HepG2 (cell line): ENCODE results near the gene ZNF226. TPM values are rescaled to one million over a fixed set of nuclear protein-coding genes. Genes with fewer than 3 reads are reported as not detected.

Source experiments
- ATAC-seq: fragments of 200-7000 bp; cut with Tn5 transposase; 3 replicates; pipeline ENCODE4 v1.9.1; 2020; ENCODE audit warnings: mild to moderate bottlenecking, moderate library complexity
- BruUV-seq: library from RNA; stranded (reverse); fragments of 400-500 nt; replicated peaks from 2 replicates; lab custom pipeline; 2021; lab: Mats Ljungman, UMichigan
- CTCF ChIA-PET: fragments of 300-600 bp; formaldehyde crosslinking; extraction: SDS; loops from one replicate; lab custom pipeline; 2021; ENCODE audit warnings: low total read pairs, inconsistent platforms, low intra/inter-chr PET ratio; lab: Yijun Ruan, JAX
- POLR2A ChIA-PET: fragments of 350-600 bp; sonication (Branson Sonifier 250); formaldehyde crosslinking; loops from one replicate; lab custom pipeline; 2020; ENCODE audit warnings: antibody characterized with exemption, inconsistent platforms; lab: Yijun Ruan, JAX
- DNase-seq: peaks from one replicate; pipeline ENCODE4 v3.0.0-alpha.2; 2015; ENCODE audit warnings: low spot score
- FAIRE-seq: peaks from 3 replicates; lab custom pipeline; 2011; peaks lifted over from hg19 to GRCh38; lab: Jason Lieb, UNC
- H2AFZ ChIP-seq: one replicate; pipeline ENCODE4 v1.6.1; 2011; ENCODE audit warnings: low read length, inconsistent platforms
- H3K27ac ChIP-seq: fragments of 300-600 bp; 3 replicates; pipeline ENCODE4 v1.8.0; 2011; ENCODE audit warnings: mixed run types, mild to moderate bottlenecking, mixed read lengths, low read length, inconsistent platforms; ENCODE audit not compliant: insufficient read depth; ENCODE audit errors: extremely low read length
- H3K27me3 ChIP-seq, 2 experiments: fragments of 200-600 bp in 1 of 2; 2 replicates in 1 of 2; 3 replicates in 1 of 2; pipeline versions ENCODE4 v1.6.0 to v1.8.0; 2011; ENCODE audit warnings: low read length in 2 of 2, mild to moderate bottlenecking in 2 of 2, moderate library complexity in 2 of 2, inconsistent platforms in 1 of 2; ENCODE audit not compliant: insufficient read depth in 2 of 2, control insufficient read depth in 1 of 2
- H3K36me3 ChIP-seq, 2 experiments: fragments of 200-600 bp in 1 of 2; replicated peaks in 1 of 2; 2 replicates in 1 of 2; 3 replicates in 1 of 2; pipeline versions ENCODE4 v1.5.1 to v1.8.0; 2011; ENCODE audit warnings: low read length in 2 of 2, inconsistent platforms in 1 of 2; ENCODE audit not compliant: insufficient read depth in 2 of 2, control insufficient read depth in 1 of 2
- H3K4me1 ChIP-seq: 2 replicates; pipeline ENCODE4 v1.5.1; 2012; ENCODE audit warnings: low read length, inconsistent platforms; ENCODE audit not compliant: insufficient read depth
- H3K4me2 ChIP-seq: 2 replicates; pipeline ENCODE4 v1.6.0; 2011; ENCODE audit warnings: low read depth, low read length, inconsistent platforms
- H3K4me3 ChIP-seq, 3 experiments: fragments of 200-600 bp in 1 of 3; sonication (generic), shearing (Covaris generic) in 1 of 3; replicated peaks in 1 of 3; 2 replicates each; pipeline ENCODE4 v1.5.1; 2011 to 2016; ENCODE audit warnings: low read length in 3 of 3, inconsistent platforms in 2 of 3, low read depth in 2 of 3, mild to moderate bottlenecking in 2 of 3, control low read depth in 1 of 3, mixed read lengths in 1 of 3; ENCODE audit not compliant: insufficient read depth in 1 of 3
- H3K79me2 ChIP-seq: one replicate; pipeline ENCODE4 v1.6.1; 2011; ENCODE audit warnings: low read length, inconsistent platforms; ENCODE audit not compliant: insufficient read depth
- H3K9ac ChIP-seq: 2 replicates; pipeline ENCODE4 v1.6.0; 2011; ENCODE audit warnings: mild to moderate bottlenecking, low read depth, low read length, inconsistent platforms; ENCODE audit not compliant: insufficient read depth
- H3K9me3 ChIP-seq: 2 replicates; pipeline ENCODE4 v1.5.1; 2012; ENCODE audit warnings: mild to moderate bottlenecking, low read length
- H4K20me1 ChIP-seq: 2 replicates; pipeline ENCODE4 v1.6.0; 2011; ENCODE audit warnings: inconsistent platforms, mild to moderate bottlenecking, low read length, moderate library complexity; ENCODE audit not compliant: insufficient read depth
- BCL3 ChIP-seq: sonication (generic); formaldehyde crosslinking; IDR thresholded peaks from 2 replicates; pipeline ENCODE4 v1.5.1; 2020; ENCODE audit warnings: mild to moderate bottlenecking, missing genetic modification reagents, moderate library complexity
- EEA1 ChIP-seq: sonication (generic); formaldehyde crosslinking; IDR thresholded peaks from 2 replicates; pipeline ENCODE4 v1.5.1; 2020; ENCODE audit warnings: mild to moderate bottlenecking, missing genetic modification reagents, borderline replicate concordance
- GATA4 ChIP-seq: sonication (generic); IDR thresholded peaks from 2 replicates; pipeline ENCODE4 v1.6.1; 2016; ENCODE audit warnings: antibody characterized with exemption, low read depth, borderline replicate concordance
- GATAD2A ChIP-seq: IDR thresholded peaks from 2 replicates; pipeline ENCODE4 v1.6.1; 2016
- HOXA5 ChIP-seq: sonication (generic); formaldehyde crosslinking; IDR thresholded peaks from 2 replicates; pipeline ENCODE4 v1.4.0; 2020; ENCODE audit warnings: missing genetic modification reagents
- MAZ ChIP-seq, 2 experiments: sonication (generic) in 1 of 2; formaldehyde crosslinking in 1 of 2; IDR thresholded peaks; 2 replicates each; pipeline versions ENCODE4 v1.5.0 to v1.6.1; 2012 to 2020; ENCODE audit warnings: low read depth in 2 of 2, mild to moderate bottlenecking in 2 of 2, borderline replicate concordance in 1 of 2, improper control_type of control experiment in 1 of 2, low read length in 1 of 2, missing genetic modification reagents in 1 of 2, moderate library complexity in 1 of 2
- NCOA5 ChIP-seq: sonication (generic); formaldehyde crosslinking; IDR thresholded peaks from 2 replicates; pipeline ENCODE4 v1.4.0; 2020; ENCODE audit warnings: missing genetic modification reagents
- NFRKB ChIP-seq: fragments of 450-650 bp; IDR thresholded peaks from 2 replicates; pipeline ENCODE4 v1.6.1; 2017
- NFYC ChIP-seq: IDR thresholded peaks from 2 replicates; pipeline ENCODE4 v1.6.1; 2016; ENCODE audit warnings: missing genetic modification reagents, missing compliant biosample characterization
- RFX5 ChIP-seq: IDR thresholded peaks from 2 replicates; pipeline ENCODE4 v1.6.1; 2011; ENCODE audit warnings: low read depth, low read length, improper control_type of control experiment
- SALL2 ChIP-seq: sonication (generic); formaldehyde crosslinking; IDR thresholded peaks from 2 replicates; pipeline ENCODE4 v1.8.1; 2023; ENCODE audit warnings: mild to moderate bottlenecking, missing genetic modification reagents, inconsistent platforms
- SP4 ChIP-seq: sonication (generic); formaldehyde crosslinking; IDR thresholded peaks from 2 replicates; pipeline ENCODE4 v1.8.1; 2023; ENCODE audit warnings: mild to moderate bottlenecking, missing genetic modification reagents
- TGIF2 ChIP-seq: IDR thresholded peaks from 2 replicates; pipeline ENCODE4 v1.6.1; 2016; ENCODE audit warnings: control low read depth, missing compliant biosample characterization
- THAP11 ChIP-seq: IDR thresholded peaks from 2 replicates; pipeline ENCODE4 v1.6.1; 2016; ENCODE audit warnings: missing biosample characterization, missing genetic modification reagents
- ZFYVE20 ChIP-seq: sonication (generic); formaldehyde crosslinking; IDR thresholded peaks from 2 replicates; pipeline ENCODE4 v1.8.0; 2023; ENCODE audit warnings: low read depth, mild to moderate bottlenecking, moderate library complexity, missing genetic modification reagents, borderline replicate concordance
- ZMYM3 ChIP-seq: sonication (generic); formaldehyde crosslinking; IDR thresholded peaks from 2 replicates; pipeline ENCODE4 v1.5.1; 2020; ENCODE audit warnings: mild to moderate bottlenecking, missing genetic modification reagents
- ZNF225 ChIP-seq: sonication (generic); formaldehyde crosslinking; IDR thresholded peaks from 2 replicates; pipeline ENCODE4 v1.4.0; 2020; ENCODE audit warnings: mild to moderate bottlenecking, missing genetic modification reagents
- ZNF33A ChIP-seq: sonication (generic); formaldehyde crosslinking; IDR thresholded peaks from 2 replicates; pipeline ENCODE4 v1.5.1; 2020; ENCODE audit warnings: missing genetic modification reagents, mild to moderate bottlenecking, moderate library complexity, borderline replicate concordance
- ZNF557 ChIP-seq: sonication (generic); formaldehyde crosslinking; IDR thresholded peaks from 2 replicates; pipeline ENCODE4 v1.4.0; 2020; ENCODE audit warnings: missing genetic modification reagents
- ZNF652 ChIP-seq: IDR thresholded peaks from 2 replicates; pipeline ENCODE4 v1.6.1; 2016; ENCODE audit warnings: low read depth, borderline replicate concordance
- ZNF704 ChIP-seq: sonication (generic); formaldehyde crosslinking; IDR thresholded peaks from 2 replicates; pipeline ENCODE4 v1.8.1; 2023; ENCODE audit warnings: mild to moderate bottlenecking, inconsistent platforms, moderate library complexity, missing genetic modification reagents, borderline replicate concordance
- ZNF766 ChIP-seq: sonication (generic); formaldehyde crosslinking; IDR thresholded peaks from 2 replicates; pipeline ENCODE4 v1.5.0; 2020; ENCODE audit warnings: missing genetic modification reagents, borderline replicate concordance
- WGBS: methylation state at CpG from one replicate; pipeline ENCODE4 v1.1.6; 2017; ENCODE audit warnings: low lambda C conversion rate; 5-methylcytosine and 5-hydroxymethylcytosine counted together
- in situ Hi-C: cut with HindIII; loops from 2 replicates; pipeline ENCODE4 v1.10.0; 2017; ENCODE audit warnings: low pct_unique_long_range_greater_than_20kb; ENCODE audit not compliant: extremely low pct_ligation_motif_present
- intact Hi-C: fragments of 100-400 bp; cut with micrococcal nuclease; formaldehyde crosslinking; loops from one replicate; pipeline ENCODE4 v1.10.0; 2022; ENCODE audit not compliant: unreplicated experiment
- polyA plus RNA-seq, 8 experiments: library from polyadenylated mRNA; depleted of rRNA in 3 of 8; stranded (reverse) in 7 of 8; unstranded in 1 of 8; fragments of >200 nt; fragmentation: Illumina TruSeq in 4 of 8; extraction: Trizol in 4 of 8; gene quantifications; 2 replicates each; pipeline versions ENCODE4 v1.2.1 to v1.2.3, GENCODE V29; 2011 to 2016; ENCODE audit warnings: low read depth in 4 of 8, missing spikeins in 1 of 8, mixed read lengths in 1 of 8; ENCODE audit not compliant: insufficient read depth in 1 of 8
- total RNA-seq, 5 experiments: library from RNA; depleted of rRNA; stranded (reverse); fragments of >200 nt; fragmentation: Illumina TruSeq; extraction: Trizol; gene quantifications; 2 replicates each; pipeline ENCODE4 v1.2.3, GENCODE V29; 2016; ENCODE audit warnings: low read depth in 1 of 5

ZNF226 gene
- total and polyA plus RNA-seq, 2 of the 13 experiments (the other 11 are each of a cell fraction or from before 2014, with no cell fraction given), result 8.3 to 16.0 TPM

GRCh38 chr19:44141191-44142058 is 23.5 kb upstream of the ZNF226 start, which contains the start of gene ZNF234:
Gene ZNF234 (plus strand): TSS chr19:44141554. CDS start chr19:44144633, 3,079 bp downstream.
- Histone ChIP-seq H3K4me3 (peak within 1 kb of the TSS; percentile 79 to 89 (median 82)), H3K27ac (peak within 1 kb of the TSS; percentile 75), H3K27me3 (no peaks in the 10 kb centered on the region), H3K36me3 (peaks cover 0 to 12% of the 10 kb centered on the region in 2 experiments; a peak in 1 of 5 replicates), H4K20me1 (no peaks in the 10 kb centered on the region), H3K79me2 (peaks cover 8% of the 10 kb centered on the region), H3K9ac (peak within 1 kb of the TSS; percentile 80), H3K4me1 (peaks cover 4% of the 10 kb centered on the region; the same call in 1 of the 2 replicates), H3K9me3 (no peaks in the 10 kb centered on the region), H3K4me2 (peak within 1 kb of the TSS; percentile 83), H2AFZ (peak within 1 kb of the TSS; percentile 99)
- POLR2A ChIA-PET, result interaction anchor here (1.0 to 1.2 kb wide), 3 partner anchors 23 to 117 kb away, joined by 3 to 9 read pairs (median 6); partner anchors contain the start of gene ZNF226
- intact Hi-C loops, result loop anchor here (1.0 to 5.0 kb wide), 2 partner anchors 24 to 139 kb away; partner anchors contain the start of genes ZNF226 and ZNF230
- 0% methylated on average over 13 of the region's 52 CpGs for WGBS
- CTCF ChIA-PET, result no interaction called here
- DNase-seq (peak; percentile 73), ATAC-seq (peak; percentile 98), FAIRE-seq (peak; percentile 71)
- in situ Hi-C loops, result no loop called here
- BruUV-seq, result TSS peak; percentile 68
- TF ChIP-seq ZNF225, result peak; percentile 40; the same call in 1 of the 2 replicates
- TF ChIP-seq BCL3 (CRISPR knock-in tag), result 0 out of 2 replicates have a peak, but pooled peaks have one; percentile 45
- peak; percentile 44; the same call in 1 of the 2 replicates for TF ChIP-seq EEA1 (CRISPR knock-in tag)
- TF ChIP-seq NFRKB, result no peak
- TF ChIP-seq RFX5, result no peak
- no peak for TF ChIP-seq NCOA5 (CRISPR knock-in tag)
- TF ChIP-seq ZMYM3, result peak; percentile 97
- TF ChIP-seq SALL2 (CRISPR knock-in tag), result no peak
- TF ChIP-seq MAZ (IDR thresholded peaks at IDR 0.05; ENCODE audit: borderline replicate concordance, low read depth, low read length), result no peak
- peak; percentile 70; the same call in 1 of the 2 replicates for TF ChIP-seq MAZ (CRISPR knock-in tag; IDR thresholded peaks at IDR 0.05; ENCODE audit: low read depth)
- peak; percentile 99 for TF ChIP-seq THAP11 (CRISPR knock-in tag)
- TF ChIP-seq SP4 (CRISPR knock-in tag), result peak; percentile 45; the same call in 1 of the 2 replicates
- TF ChIP-seq NFYC (CRISPR knock-in tag), result peak; percentile 43; the same call in 1 of the 2 replicates
- no peak for TF ChIP-seq ZNF652 (CRISPR knock-in tag)
- TF ChIP-seq HOXA5 (CRISPR knock-in tag), result peak; percentile 50; the same call in 1 of the 2 replicates
- 0 out of 2 replicates have a peak, but pooled peaks have one; percentile 46 for TF ChIP-seq ZNF33A (CRISPR knock-in tag)
- TF ChIP-seq ZNF766 (CRISPR knock-in tag), result no peak
- TF ChIP-seq GATA4, result no peak; the same call in 1 of the 2 replicates
- TF ChIP-seq GATAD2A (CRISPR knock-in tag), result peak; percentile 84
- TF ChIP-seq TGIF2 (CRISPR knock-in tag), result no peak
- TF ChIP-seq ZNF704 (CRISPR knock-in tag), result 0 out of 2 replicates have a peak, but pooled peaks have one; percentile 41
- TF ChIP-seq ZFYVE20 (CRISPR knock-in tag), result no peak
- TF ChIP-seq ZNF557 (CRISPR knock-in tag), result no peak
